H1 (cell line): ENCODE measurements around the gene RRBP1. TPM values are rescaled to one million over a fixed set of nuclear protein-coding genes. Genes with fewer than 3 reads are reported as not detected.

Source experiments
- CREB1 ChIP-seq: IDR thresholded peaks from 2 replicates; pipeline ENCODE4 v1.6.1; 2012; ENCODE audit warnings: inconsistent platforms
- USF2 ChIP-seq: IDR thresholded peaks from 2 replicates; pipeline ENCODE4 v1.6.1; 2011; ENCODE audit warnings: low read length, improper control_type of control experiment
- polyA plus RNA-seq, 7 experiments: library from polyadenylated mRNA; depleted of rRNA in 3 of 7; stranded (reverse) in 5 of 7; unstranded in 2 of 7; fragments of >200 nt in 5 of 7; fragments of 200-250 nt in 2 of 7; gene quantifications; 1 replicate in 5 of 7; 2 replicates in 1 of 7; 4 replicates in 1 of 7; pipeline versions ENCODE4 v1.2.1 to v1.2.3, GENCODE V29; 2011 to 2013; ENCODE audit warnings: missing spikeins in 2 of 7, mixed read lengths in 2 of 7
- total RNA-seq: library from RNA; stranded (reverse); fragmentation: NEBNext Ultra II Directional; extraction: Animal tissue kit (Norgen Biotek cat#: 25700); gene quantifications from 2 replicates; pipeline ENCODE4 v1.2.1, GENCODE V29; 2021

RRBP1 gene
- total and polyA plus RNA-seq, 2 of the 8 experiments (the other 6 are each of a cell fraction or from before 2014, with no cell fraction given), result 15.9 to 157 TPM

- TF ChIP-seq USF2 (no peak), CREB1 (no peak)
These were observed 22.7 kb upstream of the RRBP1 start (continued) for GRCh38 chr20:17704589-17705317.
